Mucosa of rectum (tissue), 2 donors: Measurements from ENCODE around the gene ADAM17.

Source experiments
- H3K27ac ChIP-seq, 2 donors: one replicate each; pipeline ENCODE4 v1.7.0; 2013; ENCODE audit warnings: inconsistent platforms in 2 of 2, low read depth in 2 of 2, low read length in 2 of 2
- H3K27me3 ChIP-seq, 2 donors: one replicate each; pipeline ENCODE4 v1.7.0; 2013; ENCODE audit warnings: low read length in 2 of 2; ENCODE audit not compliant: control insufficient read depth in 2 of 2, insufficient read depth in 2 of 2
- H3K36me3 ChIP-seq, 2 donors: one replicate each; pipeline ENCODE4 v1.7.0; 2013; ENCODE audit warnings: low read length in 2 of 2; ENCODE audit not compliant: control insufficient read depth in 2 of 2, insufficient read depth in 2 of 2
- H3K4me1 ChIP-seq, 2 donors: one replicate each; pipeline ENCODE4 v1.7.0; 2013; ENCODE audit warnings: low read length in 2 of 2, mild to moderate bottlenecking in 1 of 2; ENCODE audit not compliant: control insufficient read depth in 2 of 2, insufficient read depth in 2 of 2
- H3K4me3 ChIP-seq, 2 donors: one replicate each; pipeline ENCODE4 v1.7.0; 2013; ENCODE audit warnings: low read length in 2 of 2
- H3K9ac ChIP-seq, 2 donors: one replicate each; pipeline ENCODE4 v1.7.0; 2013; ENCODE audit warnings: low read length in 2 of 2, low read depth in 1 of 2, mild to moderate bottlenecking in 1 of 2
- H3K9me3 ChIP-seq, 2 donors: one replicate each; pipeline ENCODE4 v1.7.0; 2013; ENCODE audit warnings: low read length in 2 of 2; ENCODE audit not compliant: control insufficient read depth in 2 of 2
- donor health status: healthy.
- donor health status: Normal muscosa, but diverticular disease.

ADAM17 gene

GRCh38 chr2:9547262-9547991, 8.2 kb downstream of the ADAM17 start:
- H3K4me1 ChIP-seq: peaks cover 2 to 7% of the 10 kb centered on the region in 2 donors
- no peak overlapping the region for H3K9ac ChIP-seq
- H3K9me3 ChIP-seq: no peaks in the 10 kb centered on the region
- peak overlapping the region in 1 of 2 donors; percentile 24 for H3K27ac ChIP-seq
- no peaks in the 10 kb centered on the region for H3K27me3 ChIP-seq
- H3K4me3 ChIP-seq: no peak overlapping the region
- H3K36me3 ChIP-seq: no peaks in the 10 kb centered on the region

GRCh38 chr2:9545502-9545901, 10.1 kb downstream of the ADAM17 start:
- Histone ChIP-seq H3K27me3 (no peaks in the 10 kb centered on the region), H3K27ac (no peak overlapping the region), H3K4me3 (no peak overlapping the region), H3K9ac (no peak overlapping the region), H3K36me3 (no peaks in the 10 kb centered on the region), H3K4me1 (peaks cover 0 to 2% of the 10 kb centered on the region in 2 donors), H3K9me3 (no peaks in the 10 kb centered on the region)

- no peaks in the 10 kb centered on the region for H3K4me1 ChIP-seq
- H3K9me3 ChIP-seq: no peaks in the 10 kb centered on the region
- no peak overlapping the region for H3K27ac ChIP-seq
- no peak overlapping the region for H3K9ac ChIP-seq
- H3K27me3 ChIP-seq: no peaks in the 10 kb centered on the region
- H3K4me3 ChIP-seq: no peak overlapping the region
- no peaks in the 10 kb centered on the region for H3K36me3 ChIP-seq
Observed at GRCh38 chr2:9543557-9543956, 12.1 kb downstream of the ADAM17 start.

GRCh38 chr2:9539531-9539930, 16.1 kb downstream of the ADAM17 start:
- no peaks in the 10 kb centered on the region for H3K4me1 ChIP-seq

GRCh38 chr2:9538000-9538507, 17.6 kb downstream of the ADAM17 start:
- H3K9ac ChIP-seq: no peak overlapping the region
- no peaks in the 10 kb centered on the region for H3K27me3 ChIP-seq
- H3K9me3 ChIP-seq: no peaks in the 10 kb centered on the region
- no peak overlapping the region for H3K27ac ChIP-seq
- H3K36me3 ChIP-seq: peaks cover 10 to 13% of the 10 kb centered on the region in 2 donors
- H3K4me3 ChIP-seq: no peak overlapping the region
- no peaks in the 10 kb centered on the region for H3K4me1 ChIP-seq

More at GRCh38 chr2:9539531-9539930, 16.1 kb downstream of the ADAM17 start:
- Histone ChIP-seq H3K27ac (no peak overlapping the region), H3K9me3 (no peaks in the 10 kb centered on the region), H3K4me3 (no peak overlapping the region), H3K9ac (no peak overlapping the region), H3K27me3 (no peaks in the 10 kb centered on the region), H3K36me3 (peaks cover 6 to 10% of the 10 kb centered on the region in 2 donors)

GRCh38 chr2:9536504-9536903, 19.1 kb downstream of the ADAM17 start:
- Histone ChIP-seq H3K4me3 (no peak overlapping the region), H3K36me3 (peaks cover 10 to 17% of the 10 kb centered on the region in 2 donors), H3K4me1 (no peaks in the 10 kb centered on the region), H3K27me3 (no peaks in the 10 kb centered on the region), H3K27ac (no peak overlapping the region), H3K9ac (no peak overlapping the region), H3K9me3 (no peaks in the 10 kb centered on the region)

GRCh38 chr2:9535177-9535576, 20.5 kb downstream of the ADAM17 start:
- H3K4me3 ChIP-seq: no peak overlapping the region
- H3K4me1 ChIP-seq: no peaks in the 10 kb centered on the region
- H3K27me3 ChIP-seq: no peaks in the 10 kb centered on the region
- H3K27ac ChIP-seq: no peak overlapping the region
- no peaks in the 10 kb centered on the region for H3K9me3 ChIP-seq
- no peak overlapping the region for H3K9ac ChIP-seq
- peaks cover 10 to 17% of the 10 kb centered on the region in 2 donors for H3K36me3 ChIP-seq

GRCh38 chr2:9533663-9534062, 22.0 kb downstream of the ADAM17 start:
- Histone ChIP-seq H3K9ac (no peak overlapping the region), H3K4me1 (no peaks in the 10 kb centered on the region), H3K27ac (no peak overlapping the region), H3K4me3 (no peak overlapping the region), H3K9me3 (no peaks in the 10 kb centered on the region), H3K36me3 (peaks cover 15 to 18% of the 10 kb centered on the region in 2 donors), H3K27me3 (no peaks in the 10 kb centered on the region)

GRCh38 chr2:9532421-9532820, 23.2 kb downstream of the ADAM17 start:
- peaks cover 18 to 25% of the 10 kb centered on the region in 2 donors for H3K36me3 ChIP-seq
- no peak overlapping the region for H3K9ac ChIP-seq
- no peak overlapping the region for H3K4me3 ChIP-seq
- no peak overlapping the region for H3K27ac ChIP-seq
- H3K9me3 ChIP-seq: no peaks in the 10 kb centered on the region
- no peaks in the 10 kb centered on the region for H3K27me3 ChIP-seq
- no peaks in the 10 kb centered on the region for H3K4me1 ChIP-seq

GRCh38 chr2:9527995-9528787, 27.4 kb downstream of the ADAM17 start:
- H3K4me3 ChIP-seq: no peak overlapping the region
- peaks cover 28 to 36% of the 10 kb centered on the region in 2 donors for H3K36me3 ChIP-seq
- H3K27ac ChIP-seq: no peak overlapping the region

More at GRCh38 chr2:9527995-9528787, 27.4 kb downstream of the ADAM17 start:
- no peaks in the 10 kb centered on the region for H3K4me1 ChIP-seq
- no peak overlapping the region for H3K9ac ChIP-seq
- no peaks in the 10 kb centered on the region for H3K9me3 ChIP-seq
- no peaks in the 10 kb centered on the region for H3K27me3 ChIP-seq
